ENCODE data around the gene C12orf42.

Gene C12orf42

DNA sequence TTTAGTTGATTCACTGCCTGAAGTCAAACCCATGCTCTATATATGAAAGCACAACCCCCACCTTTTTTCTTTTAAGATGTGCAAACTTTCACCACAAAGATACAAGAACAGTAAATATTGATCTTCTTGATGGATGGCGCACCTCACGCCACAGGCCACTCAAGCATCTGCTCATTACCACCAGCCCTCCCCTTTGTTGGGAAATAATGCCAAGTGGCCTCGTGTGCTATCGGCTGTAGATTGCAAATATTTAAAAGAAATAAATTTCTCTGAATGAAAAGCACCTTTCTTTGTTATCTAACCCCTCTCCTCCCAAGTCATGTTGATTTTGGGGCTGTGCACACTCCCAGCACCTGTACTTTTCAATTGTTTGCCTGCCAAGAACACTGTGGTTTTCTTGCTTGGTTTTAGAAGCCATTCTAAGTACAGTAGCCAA lies 122.7 kb downstream of the C12orf42 start:
- no peak overlapping the region for H3K4me2 ChIP-seq (ENCODE audit: low read length)
- no peaks in the 10 kb centered on the region for H3K4me1 ChIP-seq (ENCODE audit: control insufficient read depth, insufficient read depth, low read length)
- peaks cover 9% of the 10 kb centered on the region for H3K9me3 ChIP-seq (replicated peaks; ENCODE audit: low read length)
- no peaks in the 10 kb centered on the region for H3K27me3 ChIP-seq (ENCODE audit: control insufficient read depth, insufficient read depth, low read length)
- H3K36me3 ChIP-seq (ENCODE audit: insufficient read depth, low read length), result no peaks in the 10 kb centered on the region
- H3K9ac ChIP-seq (ENCODE audit: low read depth, low read length), result no peak overlapping the region
- H3K4me3 ChIP-seq (ENCODE audit: low read length), result no peak overlapping the region

DNA sequence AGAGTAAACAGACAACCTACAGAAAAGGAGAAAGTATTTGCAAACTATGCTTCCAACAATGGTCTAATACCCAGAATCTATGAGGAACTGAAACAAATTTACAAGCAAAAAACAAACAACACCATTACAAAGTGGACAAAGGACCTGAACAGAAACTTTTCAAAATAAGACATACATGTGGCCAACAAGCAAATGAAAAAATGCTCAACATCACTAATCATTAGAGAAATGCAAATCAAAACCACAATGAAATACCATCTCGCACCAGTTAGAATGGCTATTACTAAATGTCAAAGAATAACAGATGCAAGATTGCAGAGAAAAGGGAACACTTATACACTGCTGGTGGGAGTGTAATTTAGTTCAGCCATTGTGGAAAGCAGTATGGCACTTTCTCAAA lies 125.8 kb downstream of the C12orf42 start:
- Histone ChIP-seq H3K36me3 (ENCODE audit: insufficient read depth, low read length) (no peaks in the 10 kb centered on the region), H3K9ac (ENCODE audit: low read depth, low read length) (no peak overlapping the region), H3K4me2 (ENCODE audit: low read length) (no peak overlapping the region)

DNA sequence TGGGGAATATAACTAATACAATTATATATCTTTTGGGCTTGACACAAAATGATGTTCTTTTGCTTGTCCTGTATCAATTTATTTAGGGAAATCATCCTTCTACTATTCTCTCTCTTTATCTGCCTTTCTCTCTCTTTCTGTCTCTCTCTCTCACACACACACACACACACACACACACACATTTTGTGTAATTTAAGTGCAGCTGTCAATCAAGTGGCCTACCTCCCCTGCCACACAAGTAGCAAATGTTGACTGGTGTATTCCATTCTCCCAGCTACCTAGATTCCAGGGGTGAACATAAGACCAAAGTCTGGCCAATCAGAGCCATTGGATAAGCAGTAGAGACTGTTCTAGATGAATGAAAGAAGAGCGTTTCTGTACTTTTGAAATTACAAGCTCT lies 127.6 kb downstream of the C12orf42 start:
- no peaks in the 10 kb centered on the region for H3K27me3 ChIP-seq (ENCODE audit: control insufficient read depth, insufficient read depth, low read length)
- H3K4me1 ChIP-seq (ENCODE audit: control insufficient read depth, insufficient read depth, low read length), result no peaks in the 10 kb centered on the region
- no peak overlapping the region for H3K9ac ChIP-seq (ENCODE audit: low read depth, low read length)

More for the DNA sequence above, 125.8 kb downstream of the C12orf42 start:
- Histone ChIP-seq H3K27me3 (ENCODE audit: control insufficient read depth, insufficient read depth, low read length) (no peaks in the 10 kb centered on the region), H3K9me3 (replicated peaks; ENCODE audit: low read length) (peaks cover 4% of the 10 kb centered on the region), H3K4me1 (ENCODE audit: control insufficient read depth, insufficient read depth, low read length) (no peaks in the 10 kb centered on the region), H3K4me3 (ENCODE audit: low read length) (no peak overlapping the region)

DNA sequence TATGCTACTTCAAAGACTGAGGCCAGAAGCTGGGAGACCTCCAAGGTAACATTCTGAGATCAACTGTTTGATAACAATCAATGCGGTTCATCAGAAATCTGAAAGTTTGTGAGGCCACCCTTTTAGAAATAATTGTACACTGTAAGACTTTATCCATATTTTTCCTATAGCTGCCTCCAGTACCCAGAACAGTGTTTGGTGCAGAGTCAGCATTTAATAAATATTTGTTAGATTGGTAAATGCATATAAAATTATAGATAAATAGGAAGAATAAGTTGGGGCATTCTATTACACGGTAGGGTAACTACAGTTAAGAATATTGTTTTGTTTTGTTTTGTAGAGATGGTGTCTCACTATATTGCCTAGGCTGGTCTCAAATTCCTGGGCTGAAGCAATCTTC lies 141.4 kb downstream of the C12orf42 start:
- no peak overlapping the region for H3K9ac ChIP-seq (ENCODE audit: low read depth, low read length)
- H3K9me3 ChIP-seq (replicated peaks; ENCODE audit: low read length), result no peaks in the 10 kb centered on the region
- H3K4me2 ChIP-seq (ENCODE audit: low read length), result no peak overlapping the region
- H3K4me3 ChIP-seq (ENCODE audit: low read length), result no peak overlapping the region
- no peaks in the 10 kb centered on the region for H3K36me3 ChIP-seq (ENCODE audit: insufficient read depth, low read length)
- H3K27me3 ChIP-seq (ENCODE audit: control insufficient read depth, insufficient read depth, low read length), result no peaks in the 10 kb centered on the region
- H3K4me1 ChIP-seq (ENCODE audit: control insufficient read depth, insufficient read depth, low read length), result no peaks in the 10 kb centered on the region

More for the DNA sequence above, 127.6 kb downstream of the C12orf42 start:
- no peak overlapping the region for H3K4me3 ChIP-seq (ENCODE audit: low read length)
- peaks cover 4% of the 10 kb centered on the region for H3K9me3 ChIP-seq (replicated peaks; ENCODE audit: low read length)
- no peaks in the 10 kb centered on the region for H3K36me3 ChIP-seq (ENCODE audit: insufficient read depth, low read length)
- no peak overlapping the region for H3K4me2 ChIP-seq (ENCODE audit: low read length)

DNA sequence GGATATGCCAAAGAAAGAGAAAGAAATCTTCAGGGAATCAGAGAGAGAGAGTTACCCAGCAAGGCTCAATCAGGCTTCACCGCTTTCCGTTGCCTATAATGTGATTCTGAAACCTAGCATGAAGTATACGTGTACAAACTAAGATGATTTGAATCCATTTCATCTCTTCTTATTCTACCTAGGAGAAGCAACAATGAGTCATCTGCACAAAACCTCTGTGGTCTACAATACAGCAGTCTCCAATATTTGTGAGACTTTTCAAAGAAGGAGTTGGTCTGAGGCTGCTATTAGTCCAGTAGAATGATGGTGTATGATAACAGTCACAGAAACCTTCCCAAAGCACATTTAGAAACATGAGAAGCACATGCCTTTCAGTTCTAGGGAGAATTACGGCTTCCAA lies 141.9 kb downstream of the C12orf42 start:
- H3K4me3 ChIP-seq (ENCODE audit: low read length), result no peak overlapping the region
- H3K36me3 ChIP-seq (ENCODE audit: insufficient read depth, low read length), result no peaks in the 10 kb centered on the region
- H3K27me3 ChIP-seq (ENCODE audit: control insufficient read depth, insufficient read depth, low read length), result no peaks in the 10 kb centered on the region
- no peaks in the 10 kb centered on the region for H3K4me1 ChIP-seq (ENCODE audit: control insufficient read depth, insufficient read depth, low read length)
- no peak overlapping the region for H3K9ac ChIP-seq (ENCODE audit: low read depth, low read length)
- H3K4me2 ChIP-seq (ENCODE audit: low read length), result no peak overlapping the region
- H3K9me3 ChIP-seq (replicated peaks; ENCODE audit: low read length), result no peaks in the 10 kb centered on the region

DNA sequence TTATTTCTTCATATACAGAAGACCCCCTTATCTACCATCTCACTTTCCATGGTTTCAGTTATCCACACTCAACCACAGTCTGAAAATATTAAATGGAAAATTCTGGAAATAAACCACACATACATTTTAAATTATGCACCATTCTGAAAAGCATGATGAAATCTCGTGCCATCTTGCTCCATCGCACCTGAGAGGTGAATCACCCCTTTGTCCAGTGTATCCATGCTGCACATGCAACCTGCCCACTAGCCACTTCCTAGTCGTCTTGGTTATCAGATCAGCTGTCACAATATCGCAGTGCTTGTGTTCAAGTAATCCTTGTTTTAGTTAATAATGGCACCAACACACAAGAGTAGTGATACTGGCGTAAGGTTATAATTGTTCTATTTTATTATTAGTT lies 145.7 kb downstream of the C12orf42 start:
- Histone ChIP-seq H3K4me3 (ENCODE audit: low read length) (no peak overlapping the region), H3K4me1 (ENCODE audit: control insufficient read depth, insufficient read depth, low read length) (no peaks in the 10 kb centered on the region), H3K9me3 (replicated peaks; ENCODE audit: low read length) (no peaks in the 10 kb centered on the region), H3K4me2 (ENCODE audit: low read length) (no peak overlapping the region), H3K9ac (ENCODE audit: low read depth, low read length) (no peak overlapping the region), H3K27me3 (ENCODE audit: control insufficient read depth, insufficient read depth, low read length) (no peaks in the 10 kb centered on the region), H3K36me3 (ENCODE audit: insufficient read depth, low read length) (no peaks in the 10 kb centered on the region)

DNA sequence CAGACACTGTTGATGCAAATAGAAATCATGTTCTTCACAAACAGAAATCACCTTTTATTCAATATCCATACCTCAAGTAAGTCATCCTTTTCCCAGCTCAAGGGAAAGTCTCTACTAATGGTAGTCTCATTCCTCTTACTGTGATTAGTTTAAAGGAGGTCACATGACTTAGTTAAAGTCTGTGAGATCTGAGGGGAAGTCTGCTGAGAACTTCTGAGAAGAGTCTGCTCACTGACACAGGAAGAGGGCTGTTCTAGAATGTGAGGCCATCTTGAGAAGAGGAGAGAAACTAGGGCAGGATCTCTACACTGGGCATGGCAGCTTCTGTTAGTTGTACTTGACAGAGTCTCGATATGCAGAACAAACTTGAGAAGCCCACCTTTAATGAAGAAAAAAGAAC lies 146.8 kb downstream of the C12orf42 start:
- H3K4me2 ChIP-seq (ENCODE audit: low read length), result no peak overlapping the region
- no peak overlapping the region for H3K4me3 ChIP-seq (ENCODE audit: low read length)
- H3K9ac ChIP-seq (ENCODE audit: low read depth, low read length), result no peak overlapping the region
- no peaks in the 10 kb centered on the region for H3K36me3 ChIP-seq (ENCODE audit: insufficient read depth, low read length)
- H3K9me3 ChIP-seq (replicated peaks; ENCODE audit: low read length), result no peaks in the 10 kb centered on the region
- H3K27me3 ChIP-seq (ENCODE audit: control insufficient read depth, insufficient read depth, low read length), result no peaks in the 10 kb centered on the region
- no peaks in the 10 kb centered on the region for H3K4me1 ChIP-seq (ENCODE audit: control insufficient read depth, insufficient read depth, low read length)

DNA sequence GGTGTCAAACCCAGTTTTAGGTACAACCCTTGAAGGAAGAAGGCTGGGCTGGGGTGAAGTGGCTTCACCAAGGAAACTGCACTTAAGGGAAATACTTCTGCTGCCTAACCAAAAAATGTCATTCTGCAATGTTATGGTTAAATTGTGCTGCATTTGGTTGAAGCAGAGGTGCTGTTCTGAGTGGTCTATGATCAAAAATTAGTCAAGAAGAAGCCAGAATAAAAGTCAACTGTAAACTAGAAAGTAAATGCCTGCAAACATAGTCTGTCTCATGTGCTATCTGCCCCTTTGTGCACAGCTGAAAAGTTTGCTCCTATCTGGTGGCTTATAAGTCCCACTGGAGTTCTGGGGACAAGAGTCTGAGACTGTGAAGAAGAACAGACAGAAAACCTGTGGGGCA lies 158.8 kb downstream of the C12orf42 start:
- Histone ChIP-seq H3K9ac (ENCODE audit: low read depth, low read length) (no peak overlapping the region), H3K9me3 (replicated peaks; ENCODE audit: low read length) (peaks cover 4% of the 10 kb centered on the region), H3K4me1 (ENCODE audit: control insufficient read depth, insufficient read depth, low read length) (no peaks in the 10 kb centered on the region), H3K36me3 (ENCODE audit: insufficient read depth, low read length) (no peaks in the 10 kb centered on the region), H3K4me2 (ENCODE audit: low read length) (no peak overlapping the region), H3K27me3 (ENCODE audit: control insufficient read depth, insufficient read depth, low read length) (no peaks in the 10 kb centered on the region), H3K4me3 (ENCODE audit: low read length) (no peak overlapping the region)

DNA sequence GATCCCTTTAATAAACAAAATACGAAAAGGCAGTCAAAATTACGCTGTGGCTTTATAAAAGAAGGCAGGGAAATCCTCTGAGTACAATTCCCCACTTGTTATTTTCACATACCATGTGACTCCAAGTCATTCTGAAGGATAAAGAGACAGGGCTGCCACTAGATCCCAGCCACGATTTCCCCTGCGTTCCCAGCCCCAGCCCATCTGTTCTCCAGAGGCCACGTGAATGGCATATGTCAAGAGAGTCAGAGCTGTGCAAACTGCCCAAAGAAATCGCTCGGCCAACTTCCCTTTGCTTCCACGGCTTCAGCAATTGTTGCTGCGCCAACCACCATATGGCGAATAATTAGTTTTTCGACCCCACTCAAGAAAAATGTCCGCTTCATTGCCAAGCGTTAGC lies 161.3 kb downstream of the C12orf42 start:
- Histone ChIP-seq H3K4me3 (ENCODE audit: low read length) (no peak overlapping the region), H3K27me3 (ENCODE audit: control insufficient read depth, insufficient read depth, low read length) (no peaks in the 10 kb centered on the region), H3K9ac (ENCODE audit: low read depth, low read length) (no peak overlapping the region), H3K4me1 (ENCODE audit: control insufficient read depth, insufficient read depth, low read length) (no peaks in the 10 kb centered on the region), H3K4me2 (ENCODE audit: low read length) (no peak overlapping the region), H3K36me3 (ENCODE audit: insufficient read depth, low read length) (no peaks in the 10 kb centered on the region), H3K9me3 (replicated peaks; ENCODE audit: low read length) (no peaks in the 10 kb centered on the region)

DNA sequence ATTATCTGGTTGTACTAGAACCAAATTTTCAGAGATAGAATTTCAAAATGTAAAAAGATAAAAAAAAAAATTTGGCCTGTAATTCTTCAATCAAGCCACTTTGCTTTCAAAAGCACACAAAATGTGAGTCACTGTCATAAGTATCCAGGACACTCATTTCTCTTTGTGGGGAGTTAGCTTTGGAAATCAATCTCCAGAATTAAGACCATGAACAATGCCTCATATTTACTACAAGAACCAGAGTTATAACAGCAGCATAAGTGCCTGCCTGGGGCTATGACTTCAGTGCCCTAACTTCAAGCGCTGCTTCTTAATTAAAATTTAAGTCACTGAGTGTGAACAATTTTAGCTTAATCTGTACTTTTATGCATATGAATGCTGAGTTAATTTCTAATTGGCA lies 162.1 kb downstream of the C12orf42 start:
- Histone ChIP-seq H3K9me3 (replicated peaks; ENCODE audit: low read length) (no peaks in the 10 kb centered on the region), H3K36me3 (ENCODE audit: insufficient read depth, low read length) (no peaks in the 10 kb centered on the region), H3K27me3 (ENCODE audit: control insufficient read depth, insufficient read depth, low read length) (no peaks in the 10 kb centered on the region), H3K4me3 (ENCODE audit: low read length) (no peak overlapping the region), H3K4me1 (ENCODE audit: control insufficient read depth, insufficient read depth, low read length) (no peaks in the 10 kb centered on the region), H3K4me2 (ENCODE audit: low read length) (no peak overlapping the region), H3K9ac (ENCODE audit: low read depth, low read length) (no peak overlapping the region)

DNA sequence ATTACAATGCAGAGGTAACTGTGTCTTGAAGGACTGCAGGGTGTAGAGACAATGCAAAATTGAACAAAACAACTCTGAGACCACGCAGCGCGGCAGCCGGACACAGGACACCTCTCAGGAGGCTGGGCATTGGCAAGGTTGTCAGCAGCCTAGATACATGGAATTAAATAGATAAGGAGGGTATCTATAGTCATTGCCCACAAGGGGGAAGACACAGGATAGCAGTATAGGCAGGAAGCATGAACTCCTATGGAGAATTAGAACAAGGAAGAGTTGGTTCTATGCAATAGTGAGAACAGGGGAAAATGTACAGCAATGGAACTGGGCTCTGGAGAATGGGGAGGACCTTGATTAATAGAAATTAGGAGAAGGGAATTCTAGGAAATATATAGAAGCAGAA lies 164.1 kb downstream of the C12orf42 start:
- H3K4me1 ChIP-seq (ENCODE audit: control insufficient read depth, insufficient read depth, low read length), result no peaks in the 10 kb centered on the region
- H3K9ac ChIP-seq (ENCODE audit: low read depth, low read length), result no peak overlapping the region
- no peak overlapping the region for H3K4me2 ChIP-seq (ENCODE audit: low read length)
- no peaks in the 10 kb centered on the region for H3K9me3 ChIP-seq (replicated peaks; ENCODE audit: low read length)
- H3K4me3 ChIP-seq (ENCODE audit: low read length), result no peak overlapping the region
- H3K27me3 ChIP-seq (ENCODE audit: control insufficient read depth, insufficient read depth, low read length), result no peaks in the 10 kb centered on the region
- H3K36me3 ChIP-seq (ENCODE audit: insufficient read depth, low read length), result no peaks in the 10 kb centered on the region

DNA sequence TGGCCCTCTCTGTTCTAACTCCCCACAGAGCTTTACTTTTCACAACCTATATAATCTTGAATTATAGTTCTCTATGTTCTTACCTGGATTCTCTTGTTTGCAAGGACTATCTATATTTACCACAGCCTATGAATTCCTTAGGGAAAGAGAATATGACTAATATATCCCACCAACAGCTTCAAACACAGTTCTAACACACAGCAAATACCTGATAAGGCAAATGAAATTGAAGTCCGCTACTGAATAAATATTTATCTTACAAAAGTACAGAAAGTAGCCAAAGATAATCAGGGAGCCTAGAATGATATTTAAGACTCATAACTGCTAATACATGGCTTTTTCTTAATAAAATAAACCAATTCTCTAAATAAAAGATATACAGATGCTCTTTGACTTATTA lies 165.1 kb downstream of the C12orf42 start:
- Histone ChIP-seq H3K27me3 (ENCODE audit: control insufficient read depth, insufficient read depth, low read length) (no peaks in the 10 kb centered on the region), H3K9me3 (replicated peaks; ENCODE audit: low read length) (no peaks in the 10 kb centered on the region), H3K36me3 (ENCODE audit: insufficient read depth, low read length) (no peaks in the 10 kb centered on the region), H3K4me1 (ENCODE audit: control insufficient read depth, insufficient read depth, low read length) (no peaks in the 10 kb centered on the region), H3K4me2 (ENCODE audit: low read length) (no peak overlapping the region), H3K4me3 (ENCODE audit: low read length) (no peak overlapping the region), H3K9ac (ENCODE audit: low read depth, low read length) (no peak overlapping the region)
